SU-DHL-6 (cell line): ENCODE results near the gene TCF20.

Experiments used
- CTCF ChIP-seq: fragments of 200-600 bp; sonication (generic); IDR thresholded peaks from one replicate; pipeline ENCODE4 v1.5.1; 2017; ENCODE audit warnings: antibody characterized with exemption, mild to moderate bottlenecking, low read length, moderate library complexity; ENCODE audit not compliant: insufficient read depth, poor library complexity, severe bottlenecking
- EZH2phosphoT487 ChIP-seq: fragments of 200-600 bp; sonication (generic), shearing (Covaris generic); conservative IDR thresholded peaks from 2 replicates; pipeline ENCODE4 v1.6.1; 2018; ENCODE audit warnings: mild to moderate bottlenecking, antibody characterized with exemption, low read length, moderate library complexity, mixed read lengths

- no peak for TF ChIP-seq CTCF
- TF ChIP-seq EZH2phosphoT487, result no peak
Observed at GRCh38 chr22:42265321-42265720, 5.1 kb downstream of the TCF20 start.
